Mucosa of descending colon (tissue), 3 donors: Measurements from ENCODE around the gene TNS1. TPM values are rescaled to one million over a fixed set of nuclear protein-coding genes. Genes with fewer than 3 reads are reported as not detected.

ENCODE experiments used
- ATAC-seq: fragments of 200-7000 bp; cut with Tn5 transposase; one replicate; pipeline ENCODE4 v1.9.1; 2020; ENCODE audit warnings: mild to moderate bottlenecking, moderate library complexity
- DNase-seq, 3 donors: peaks; one replicate each; pipeline ENCODE4 v3.0.0-alpha.2; 2020
- H3K36me3 ChIP-seq: fragments of 200-600 bp; one replicate; pipeline ENCODE4 v1.8.0; 2021; ENCODE audit warnings: low read depth, mild to moderate bottlenecking
- H3K4me1 ChIP-seq: fragments of 200-600 bp; one replicate; pipeline ENCODE4 v1.8.0; 2021; ENCODE audit warnings: low read depth, mild to moderate bottlenecking
- H3K4me3 ChIP-seq: fragments of 200-600 bp; one replicate; pipeline ENCODE4 v1.8.0; 2021; ENCODE audit warnings: mild to moderate bottlenecking
- H3K9me3 ChIP-seq: fragments of 200-600 bp; one replicate; pipeline ENCODE4 v1.8.0; 2021; ENCODE audit warnings: mild to moderate bottlenecking
- CTCF ChIP-seq: fragments of 200-600 bp; IDR thresholded peaks from one replicate; pipeline ENCODE4 v1.8.0; 2022; ENCODE audit warnings: antibody characterized with exemption, mild to moderate bottlenecking
- intact Hi-C, 2 donors: fragments of 100-400 bp; cut with DNase I in 1 of 2; cut with micrococcal nuclease in 1 of 2; formaldehyde crosslinking; loops; one replicate each; pipeline versions ENCODE4 v1.11.0 to v1.11.1; 2022; cut with DNase I, micrococcal nuclease
- total RNA-seq, 3 donors: library from RNA; stranded (reverse); fragmentation: NEBNext Ultra II Directional in 2 of 3; extraction: Animal tissue kit (Norgen Biotek cat#: 25700) in 2 of 3; gene quantifications; one replicate each; pipeline versions ENCODE4 v1.2.1 to v1.2.4, GENCODE V29; 2021 to 2023
- donor health status: DM: no; HTN: no; CAD: no; lungs with moderate emphysema.
- donor health status: DM: no; HTN: no; CAD: no.
- donor health status: DM: no; HTN: yes; CAD: no.

TNS1 gene
- total RNA-seq, 3 donors from 2014 or later, result 43.8 to 1,458 (median 121) TPM

- peaks cover 12% of the 10 kb centered on the region for H3K4me1 ChIP-seq
- intact Hi-C loops, result no loop called here
- no peak for ATAC-seq
- no peak overlapping the region for H3K4me3 ChIP-seq
- no peaks in the 10 kb centered on the region for H3K9me3 ChIP-seq
- DNase-seq, result no peak
- no peak for TF ChIP-seq CTCF
- no peaks in the 10 kb centered on the region for H3K36me3 ChIP-seq
These were observed 65.8 kb downstream of the TNS1 start for GRCh38 chr2:217936952-217937351.

GRCh38 chr2:217935901-217936684 is 66.7 kb downstream of the TNS1 start:
- ATAC-seq, result no peak
- peak in 1 of 3 donors; percentile 18 for DNase-seq
- peaks cover 12% of the 10 kb centered on the region for H3K4me1 ChIP-seq
- no peak overlapping the region for H3K4me3 ChIP-seq
- H3K36me3 ChIP-seq, result no peaks in the 10 kb centered on the region
- H3K9me3 ChIP-seq, result no peaks in the 10 kb centered on the region
- no peak for TF ChIP-seq CTCF
- intact Hi-C loops, result no loop called here

DNA sequence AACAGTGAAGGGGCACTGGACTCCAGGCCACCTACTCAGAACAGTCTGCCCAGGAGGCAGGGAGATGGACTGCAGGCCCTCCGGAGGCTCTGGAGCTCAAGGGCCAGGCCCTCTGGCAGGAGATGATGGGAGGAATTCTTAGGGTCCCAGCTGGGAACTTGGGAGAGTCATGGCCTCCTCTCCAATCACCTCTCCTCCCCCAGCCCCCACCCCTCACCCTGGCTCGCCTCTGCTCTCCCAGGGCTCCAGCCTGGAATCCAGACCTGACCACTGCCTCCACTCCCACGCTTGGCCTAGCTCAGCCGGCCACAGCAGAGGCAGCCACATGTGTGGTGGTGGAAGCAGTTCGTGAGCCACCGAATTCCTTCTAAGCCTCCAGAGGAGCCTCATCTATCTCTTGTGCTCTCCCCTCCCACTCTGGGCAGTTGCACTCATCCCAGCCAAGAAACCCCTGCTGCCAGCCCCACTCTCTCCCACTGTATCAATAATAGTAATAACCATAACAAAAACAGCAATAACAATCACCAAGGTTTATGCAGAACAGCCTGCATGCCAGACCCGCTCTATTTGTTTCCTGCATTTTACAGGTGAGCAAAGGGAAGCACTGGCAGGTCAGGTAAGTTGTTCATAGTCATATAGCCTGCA is 67.4 kb downstream of the TNS1 start:
- peaks cover 12% of the 10 kb centered on the region for H3K4me1 ChIP-seq
- no peak for TF ChIP-seq CTCF
- H3K9me3 ChIP-seq, result no peaks in the 10 kb centered on the region
- intact Hi-C loops, result no loop called here
- ATAC-seq, result no peak
- H3K36me3 ChIP-seq, result no peaks in the 10 kb centered on the region
- no peak overlapping the region for H3K4me3 ChIP-seq
- peak in 1 of 3 donors; percentile 24 for DNase-seq

DNA sequence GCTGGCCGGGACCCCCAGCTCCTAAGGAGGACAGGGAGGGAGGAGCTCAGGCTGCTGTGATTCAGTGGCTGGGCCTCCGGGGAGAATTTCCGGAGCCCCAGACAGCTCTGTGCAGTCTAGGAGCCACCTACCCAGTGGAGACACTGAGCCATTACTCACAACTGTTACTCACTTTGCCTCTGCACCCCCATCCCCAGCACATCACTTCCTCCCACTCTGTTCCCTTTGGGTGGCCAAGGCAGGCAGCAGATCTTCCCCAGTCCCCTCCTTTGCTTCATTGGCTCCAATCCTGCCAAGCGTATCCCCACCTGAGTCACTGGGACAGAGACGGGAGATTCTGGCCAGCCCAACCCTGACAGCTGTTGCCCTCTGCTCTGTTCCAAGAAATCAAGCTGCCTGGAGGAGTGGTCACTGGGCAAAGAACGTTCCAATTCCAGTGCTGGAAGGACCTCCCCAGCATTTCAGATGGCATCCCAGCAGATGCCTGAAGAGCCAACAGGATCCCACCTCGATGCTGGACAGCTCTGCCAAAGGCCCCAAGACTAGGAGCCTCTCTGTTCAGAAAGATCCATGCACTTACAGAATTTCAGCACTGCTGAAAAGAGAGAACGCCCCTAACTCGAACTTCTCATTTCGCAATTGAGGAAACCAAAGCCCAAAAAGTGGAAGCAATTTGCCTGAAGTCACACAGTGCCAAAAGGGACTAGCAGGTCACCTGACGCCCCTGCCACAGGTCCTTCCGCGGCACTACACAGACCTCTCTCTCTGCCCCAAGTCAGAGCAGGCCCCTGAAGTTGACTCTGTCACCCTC is 68.3 kb downstream of the TNS1 start:
- ATAC-seq (peak; percentile 54), DNase-seq (peak in 2 of 3 donors; percentile 42 to 51)
- Histone ChIP-seq H3K9me3 (no peaks in the 10 kb centered on the region), H3K4me1 (peaks cover 12% of the 10 kb centered on the region), H3K4me3 (no peak overlapping the region), H3K36me3 (no peaks in the 10 kb centered on the region)
- no peak for TF ChIP-seq CTCF
- intact Hi-C loops, result no loop called here

- no peaks in the 10 kb centered on the region for H3K9me3 ChIP-seq
- TF ChIP-seq CTCF, result no peak
- ATAC-seq (peak; percentile 50), DNase-seq (no peak)
- peaks cover 12% of the 10 kb centered on the region for H3K4me1 ChIP-seq
- H3K4me3 ChIP-seq, result no peak overlapping the region
- intact Hi-C loops, result no loop called here
- no peaks in the 10 kb centered on the region for H3K36me3 ChIP-seq
These were observed 69.2 kb downstream of the TNS1 start for GRCh38 chr2:217933617-217933993.
